H1 (cell line): ENCODE data around the gene CUBN. TPM values are rescaled to one million over a fixed set of nuclear protein-coding genes. Genes with fewer than 3 reads are reported as not detected.

ENCODE experiments used
- CTCF ChIA-PET: fragments of 300-600 bp; sonication (Branson Sonifier 250); formaldehyde crosslinking; loops from one replicate; lab custom pipeline; 2021; ENCODE audit not compliant: partially characterized antibody; lab: Charles Lee
- POLR2A ChIA-PET: fragments of 300-600 bp; sonication (Branson Sonifier 250); formaldehyde crosslinking; loops from one replicate; lab custom pipeline; 2021; ENCODE audit warnings: inconsistent platforms; ENCODE audit not compliant: partially characterized antibody; lab: Charles Lee
- DNase-seq, 2 experiments: peaks; one replicate each; pipeline versions ENCODE4 v3.0.0 to v3.0.0-alpha.2; 2010 to 2022; ENCODE audit warnings: low spot score in 2 of 2, low read depth in 1 of 2, mixed read lengths in 1 of 2
- FAIRE-seq: peaks from 2 replicates; lab custom pipeline; 2011; peaks lifted over from hg19 to GRCh38; lab: Jason Lieb, UNC
- H2AFZ ChIP-seq: 2 replicates; pipeline ENCODE4 v1.8.1; 2012; ENCODE audit warnings: low read length, inconsistent platforms
- H2AK5ac ChIP-seq: 2 replicates; pipeline ENCODE4 v1.6.1; 2013; ENCODE audit warnings: low read depth, low read length
- H2BK120ac ChIP-seq: replicated peaks from 2 replicates; pipeline ENCODE3; 2013; ENCODE audit warnings: low read depth, low read length, inconsistent platforms
- H2BK12ac ChIP-seq: 2 replicates; pipeline ENCODE4 v1.6.1; 2013; ENCODE audit warnings: low read depth, low read length
- H2BK15ac ChIP-seq: 2 replicates; pipeline ENCODE4 v1.6.1; 2013; ENCODE audit warnings: low read length
- H2BK20ac ChIP-seq: 2 replicates; pipeline ENCODE4 v1.6.1; 2013; ENCODE audit warnings: low read length
- H2BK5ac ChIP-seq: 2 replicates; pipeline ENCODE4 v1.6.1; 2013; ENCODE audit warnings: low read depth, low read length
- H3K14ac ChIP-seq: 2 replicates; pipeline ENCODE4 v1.6.1; 2013; ENCODE audit warnings: inconsistent platforms; ENCODE audit not compliant: insufficient read length
- H3K18ac ChIP-seq: 2 replicates; pipeline ENCODE4 v1.6.1; 2013; ENCODE audit warnings: low read length; ENCODE audit errors: extremely low read depth
- H3K23ac ChIP-seq: 2 replicates; pipeline ENCODE4 v1.6.1; 2013; ENCODE audit warnings: inconsistent platforms; ENCODE audit not compliant: insufficient read length
- H3K23me2 ChIP-seq: 2 replicates; pipeline ENCODE4 v1.6.1; 2013; ENCODE audit warnings: low read depth, low read length
- H3K27ac ChIP-seq: 2 replicates; pipeline ENCODE4 v1.6.1; 2011; ENCODE audit warnings: low read depth, low read length, inconsistent platforms
- H3K27me3 ChIP-seq, 4 experiments: replicated peaks in 1 of 4; 1 replicate in 1 of 4; 2 replicates in 3 of 4; pipeline versions ENCODE4 v1.6.1 to v1.8.1; 2011 to 2013; ENCODE audit warnings: low read length in 3 of 4, mild to moderate bottlenecking in 3 of 4, inconsistent platforms in 2 of 4, mixed read lengths in 2 of 4, moderate library complexity in 1 of 4; ENCODE audit not compliant: control insufficient read depth in 3 of 4, insufficient read depth in 3 of 4; ENCODE audit errors: extremely low read depth in 1 of 4
- H3K36me3 ChIP-seq, 4 experiments: 2 replicates each; pipeline versions ENCODE4 v1.6.1 to v1.8.1; 2011 to 2013; ENCODE audit warnings: mild to moderate bottlenecking in 4 of 4, low read length in 3 of 4, moderate library complexity in 2 of 4, control low read depth in 1 of 4, inconsistent platforms in 1 of 4; ENCODE audit not compliant: insufficient read depth in 4 of 4, control insufficient read depth in 2 of 4
- H3K4ac ChIP-seq: replicated peaks from 2 replicates; pipeline ENCODE3; 2013; ENCODE audit warnings: low read length, low read depth, mixed read lengths, inconsistent platforms; ENCODE audit not compliant: insufficient read length
- H3K4me1 ChIP-seq, 4 experiments: replicated peaks in 1 of 4; 1 replicate in 1 of 4; 2 replicates in 3 of 4; pipeline versions ENCODE4 v1.6.1 to v1.8.1; 2011 to 2013; ENCODE audit warnings: low read length in 3 of 4, inconsistent platforms in 2 of 4, mixed read lengths in 1 of 4; ENCODE audit not compliant: insufficient read depth in 4 of 4, control insufficient read depth in 3 of 4
- H3K4me2 ChIP-seq, 2 experiments: 2 replicates each; pipeline versions ENCODE4 v1.6.1 to v1.8.1; 2011 to 2013; ENCODE audit warnings: low read depth in 2 of 2, low read length in 2 of 2, control low read depth in 1 of 2, inconsistent platforms in 1 of 2, mild to moderate bottlenecking in 1 of 2; ENCODE audit not compliant: insufficient read depth in 1 of 2
- H3K4me3 ChIP-seq, 4 experiments: fragments of 200-600, 300-600 bp in 1 of 4; sonication (generic), shearing (Covaris generic), sonication (Bioruptor Twin) in 1 of 4; 2 replicates each; pipeline versions ENCODE4 v1.5.1 to v1.8.1; 2011 to 2016; ENCODE audit warnings: low read length in 4 of 4, low read depth in 3 of 4, control low read depth in 2 of 4, inconsistent platforms in 2 of 4, mild to moderate bottlenecking in 2 of 4, mixed read lengths in 1 of 4, moderate library complexity in 1 of 4; ENCODE audit not compliant: insufficient read depth in 2 of 4; ENCODE audit errors: extremely low read depth in 1 of 4
- H3K56ac ChIP-seq: replicated peaks from 2 replicates; pipeline ENCODE3; 2013; ENCODE audit warnings: low read depth, mild to moderate bottlenecking, mixed read lengths, low read length, inconsistent platforms; ENCODE audit not compliant: insufficient read length
- H3K79me1 ChIP-seq: 2 replicates; pipeline ENCODE4 v1.6.1; 2013; ENCODE audit warnings: low read depth, low read length, control low read depth
- H3K79me2 ChIP-seq, 2 experiments: 2 replicates each; pipeline versions ENCODE4 v1.6.1 to v1.8.1; 2012 to 2013; ENCODE audit warnings: low read length in 2 of 2, mild to moderate bottlenecking in 2 of 2, inconsistent platforms in 1 of 2; ENCODE audit not compliant: insufficient read depth in 2 of 2, control insufficient read depth in 1 of 2
- H3K9ac ChIP-seq, 4 experiments: replicated peaks in 1 of 4; 1 replicate in 1 of 4; 2 replicates in 3 of 4; pipeline versions ENCODE4 v1.6.1 to v1.8.1; 2011 to 2013; ENCODE audit warnings: low read depth in 3 of 4, low read length in 3 of 4, control low read depth in 2 of 4, mild to moderate bottlenecking in 2 of 4, moderate library complexity in 2 of 4, inconsistent platforms in 1 of 4; ENCODE audit errors: extremely low read depth in 1 of 4
- H3K9me3 ChIP-seq, 2 experiments: 2 replicates each; pipeline versions ENCODE4 v1.6.1 to v1.8.1; 2012 to 2013; ENCODE audit warnings: mild to moderate bottlenecking in 2 of 2, moderate library complexity in 2 of 2, control low read depth in 1 of 2, inconsistent platforms in 1 of 2, low read depth in 1 of 2, low read length in 1 of 2, mixed read lengths in 1 of 2; ENCODE audit not compliant: insufficient read depth in 2 of 2
- H4K20me1 ChIP-seq, 2 experiments: replicated peaks in 1 of 2; 2 replicates each; pipeline versions ENCODE3 to v1.8.1; 2011 to 2013; ENCODE audit warnings: inconsistent platforms in 2 of 2, low read length in 2 of 2, mild to moderate bottlenecking in 1 of 2; ENCODE audit not compliant: insufficient read depth in 2 of 2, control insufficient read depth in 1 of 2
- H4K5ac ChIP-seq: 2 replicates; pipeline ENCODE4 v1.6.1; 2013; ENCODE audit warnings: low read length, low read depth, mixed read lengths, inconsistent platforms; ENCODE audit not compliant: insufficient read length
- H4K8ac ChIP-seq: 2 replicates; pipeline ENCODE4 v1.8.0; 2013; ENCODE audit warnings: mild to moderate bottlenecking, moderate library complexity, low read length, inconsistent platforms; ENCODE audit not compliant: insufficient read depth; ENCODE audit errors: extremely low read depth
- H4K91ac ChIP-seq: replicated peaks from 2 replicates; pipeline ENCODE3; 2013; ENCODE audit warnings: low read length, mixed read lengths, inconsistent platforms; ENCODE audit not compliant: insufficient read length
- JUND ChIP-seq: IDR thresholded peaks from 2 replicates; pipeline ENCODE4 v1.6.1; 2011; ENCODE audit warnings: mild to moderate bottlenecking, improper control_type of control experiment, low read length
- KDM1A ChIP-seq: fragments of 200-600, 300-600 bp; sonication (generic); IDR thresholded peaks from 2 replicates; pipeline ENCODE4 v1.7.1; 2016; ENCODE audit warnings: mild to moderate bottlenecking, low read length, borderline replicate concordance
- POLR2A ChIP-seq, 2 experiments: IDR thresholded peaks; 1 replicate in 1 of 2; 2 replicates in 1 of 2; pipeline ENCODE4 v1.6.1; 2011; ENCODE audit warnings: low read depth in 2 of 2, low read length in 2 of 2, mild to moderate bottlenecking in 2 of 2; ENCODE audit errors: control extremely low read depth in 1 of 2
- SP1 ChIP-seq: IDR thresholded peaks from 2 replicates; pipeline ENCODE4 v1.6.1; 2011; ENCODE audit warnings: low read depth, low read length
- WGBS, 2 experiments: shearing (Covaris generic) in 1 of 2; methylation state at CpG; one replicate each; pipeline versions ENCODE4 v1.1.6 to v1.1.7; 2013 to 2015; ENCODE audit warnings: low lambda C conversion rate in 2 of 2, mixed read lengths in 2 of 2, inconsistent platforms in 1 of 2, low coverage in 1 of 2, missing lambda C conversion rate in 1 of 2; ENCODE audit not compliant: insufficient replicate concordance in 2 of 2, insufficient coverage in 1 of 2, insufficient read length in 1 of 2; ENCODE audit errors: extremely low coverage in 1 of 2, missing lambda C conversion rate in 1 of 2; 5-methylcytosine and 5-hydroxymethylcytosine counted together
- polyA plus RNA-seq, 7 experiments: library from polyadenylated mRNA; depleted of rRNA in 3 of 7; stranded (reverse) in 5 of 7; unstranded in 2 of 7; fragments of >200 nt in 5 of 7; fragments of 200-250 nt in 2 of 7; gene quantifications; 1 replicate in 5 of 7; 2 replicates in 1 of 7; 4 replicates in 1 of 7; pipeline versions ENCODE4 v1.2.1 to v1.2.3, GENCODE V29; 2011 to 2013; ENCODE audit warnings: missing spikeins in 2 of 7, mixed read lengths in 2 of 7
- total RNA-seq: library from RNA; stranded (reverse); fragmentation: NEBNext Ultra II Directional; extraction: Animal tissue kit (Norgen Biotek cat#: 25700); gene quantifications from 2 replicates; pipeline ENCODE4 v1.2.1, GENCODE V29; 2021

CUBN gene
- total and polyA plus RNA-seq, 2 of the 8 experiments (the other 6 are each of a cell fraction or from before 2014, with no cell fraction given): 0.04 to 0.08 TPM

DNA sequence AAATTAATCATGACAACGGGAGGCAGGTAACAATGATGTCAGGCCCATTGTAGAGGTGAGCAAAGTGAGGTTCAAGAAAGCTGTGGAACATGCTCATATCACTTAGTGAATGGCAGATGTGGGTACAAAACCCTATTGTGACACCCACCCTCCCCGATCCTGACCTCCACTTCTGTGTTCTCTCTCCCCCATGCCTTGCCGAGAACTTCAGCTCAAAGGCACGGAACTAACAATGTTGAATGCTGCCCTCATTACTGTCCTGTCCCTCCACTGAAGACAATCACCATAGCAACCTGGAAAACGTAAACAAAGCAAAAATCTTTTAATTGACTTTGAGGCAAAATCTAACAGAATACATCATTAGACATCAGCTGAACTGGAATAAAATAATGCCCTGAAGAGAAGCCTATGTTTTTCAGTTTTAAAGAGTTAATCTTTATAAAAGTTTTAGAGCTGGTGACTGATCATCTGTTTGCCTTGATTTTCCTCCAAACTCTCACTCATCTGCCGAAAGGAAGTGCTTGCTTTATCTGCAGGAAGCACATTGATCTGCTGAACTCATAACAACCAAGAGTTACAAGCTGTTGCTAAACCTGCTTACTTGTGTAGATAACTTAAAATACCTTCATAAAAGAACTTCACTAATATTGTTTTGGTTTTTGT, 133.6 kb downstream of the CUBN start:
- peak; percentile 52 for FAIRE-seq
- POLR2A ChIA-PET: no interaction called here
- H3K4me2 ChIP-seq: no peak overlapping the region

More for the DNA sequence above, 133.6 kb downstream of the CUBN start:
- no peaks in the 10 kb centered on the region for H3K23me2 ChIP-seq
- H2BK20ac ChIP-seq: no peak overlapping the region
- H2AK5ac ChIP-seq: no peak overlapping the region
- no peaks in the 10 kb centered on the region for H4K20me1 ChIP-seq
- WGBS, 2 experiments: 87% methylated on average over 6 of the region's 6 CpGs; no CpG with 5 or more reads in 1 of the 2 experiments
- no peak overlapping the region for H3K18ac ChIP-seq
- no peak overlapping the region for H2BK120ac ChIP-seq
- no peak for TF ChIP-seq POLR2A (IDR thresholded peaks at IDR 0.05; ENCODE audit: control extremely low read depth in 1 of 2, low read depth in 2 of 2, low read length in 2 of 2)
- TF ChIP-seq SP1: no peak
- TF ChIP-seq JUND: no peak
- TF ChIP-seq KDM1A: 0 out of 2 replicates have a peak, but pooled peaks have one; percentile 39
- TF ChIP-seq, all 59 proteins: peak for 1
- Histone ChIP-seq H3K4me3 (no peak overlapping the region), H3K9ac (no peak overlapping the region), H2BK5ac (no peak overlapping the region), H3K4ac (no peak overlapping the region), H3K36me3 (no peaks in the 10 kb centered on the region), H3K23ac (no peak overlapping the region), H3K14ac (no peak overlapping the region), H3K79me2 (no peaks in the 10 kb centered on the region), H2BK12ac (no peak overlapping the region), H3K4me1 (no peaks in the 10 kb centered on the region), H4K91ac (no peak overlapping the region), H3K27me3 (no peaks in the 10 kb centered on the region), H4K8ac (no peak overlapping the region), H3K56ac (no peak overlapping the region), H3K27ac (no peak overlapping the region; the same call in 1 of the 2 replicates), H3K9me3 (no peaks in the 10 kb centered on the region), H4K5ac (no peak overlapping the region), H3K79me1 (no peaks in the 10 kb centered on the region), H2BK15ac (no peak overlapping the region), H2AFZ (peak overlapping the region; percentile 56; the same call in 1 of the 2 replicates)
- CTCF ChIA-PET: interaction anchor here (0.7 to 1.5 kb wide), 4 partner anchors 12 to 234 kb away, joined by 3 to 5 read pairs (median 3); no protein-coding TSS in a partner anchor
- DNase-seq: no peak
